ENCODE data around the gene LIFR. TPM values are rescaled to one million over a fixed set of nuclear protein-coding genes. Genes with fewer than 3 reads are reported as not detected.

The LIFR gene
- total RNA-seq, 1 experiment from 2014 or later = 3.7 TPM

DNA sequence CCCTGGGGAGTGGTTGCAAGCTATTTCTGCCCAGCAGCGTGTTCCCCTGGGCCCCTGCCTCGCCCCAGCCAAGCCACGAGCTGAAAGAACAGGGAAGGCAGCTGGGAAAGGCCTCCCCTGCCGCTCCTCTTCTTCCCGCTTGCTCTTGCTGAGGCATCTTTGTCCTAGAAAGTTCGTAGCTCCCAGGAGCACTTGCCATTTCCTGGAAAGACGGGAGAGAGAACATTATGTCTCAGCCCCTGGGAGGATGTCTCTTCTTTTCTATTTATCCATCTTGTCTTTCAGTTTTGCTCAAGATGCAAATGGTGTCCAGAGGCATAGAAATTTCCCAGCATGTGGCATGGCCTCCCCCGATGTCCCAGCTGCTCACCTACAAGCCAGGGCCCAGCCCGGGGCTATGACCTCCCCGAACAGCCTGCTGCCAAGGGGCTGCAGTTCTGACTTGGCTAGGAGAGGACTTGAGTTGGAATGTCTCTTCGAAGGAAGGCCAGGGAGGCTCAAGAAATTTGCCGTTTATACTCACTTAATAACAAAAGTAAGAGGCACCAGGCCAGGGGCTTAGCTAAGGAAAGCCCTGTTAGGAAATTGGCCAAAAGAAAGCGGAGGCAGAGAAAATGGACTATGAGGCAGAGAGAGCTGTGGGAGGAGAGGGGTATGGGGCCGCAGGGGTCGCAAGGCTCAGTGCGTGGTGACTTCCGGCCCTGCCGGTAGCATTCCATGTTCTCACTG, 87.3 kb downstream of the LIFR start:
- TF ChIP-seq, protein P1, sequence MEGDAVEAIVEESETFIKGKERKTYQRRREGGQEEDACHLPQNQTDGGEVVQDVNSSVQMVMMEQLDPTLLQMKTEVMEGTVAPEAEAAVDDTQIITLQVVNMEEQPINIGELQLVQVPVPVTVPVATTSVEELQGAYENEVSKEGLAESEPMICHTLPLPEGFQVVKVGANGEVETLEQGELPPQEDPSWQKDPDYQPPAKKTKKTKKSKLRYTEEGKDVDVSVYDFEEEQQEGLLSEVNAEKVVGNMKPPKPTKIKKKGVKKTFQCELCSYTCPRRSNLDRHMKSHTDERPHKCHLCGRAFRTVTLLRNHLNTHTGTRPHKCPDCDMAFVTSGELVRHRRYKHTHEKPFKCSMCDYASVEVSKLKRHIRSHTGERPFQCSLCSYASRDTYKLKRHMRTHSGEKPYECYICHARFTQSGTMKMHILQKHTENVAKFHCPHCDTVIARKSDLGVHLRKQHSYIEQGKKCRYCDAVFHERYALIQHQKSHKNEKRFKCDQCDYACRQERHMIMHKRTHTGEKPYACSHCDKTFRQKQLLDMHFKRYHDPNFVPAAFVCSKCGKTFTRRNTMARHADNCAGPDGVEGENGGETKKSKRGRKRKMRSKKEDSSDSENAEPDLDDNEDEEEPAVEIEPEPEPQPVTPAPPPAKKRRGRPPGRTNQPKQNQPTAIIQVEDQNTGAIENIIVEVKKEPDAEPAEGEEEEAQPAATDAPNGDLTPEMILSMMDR (IDR thresholded peaks at IDR 0.05; ENCODE audit: unreplicated experiment) = no peak
- H3K27me3 Mint-ChIP-seq (ENCODE audit: insufficient read depth, unreplicated experiment) = no peaks in the 10 kb centered on the region
- ChIA-PET POLR2A (interaction anchor here (1.0 to 2.2 kb wide), 3 partner anchors 23 to 57 kb away, joined by 3 to 13 read pairs (median 4); no protein-coding TSS in a partner anchor), CTCF (interaction anchor here (0.6 to 3.1 kb wide), 6 partner anchors 9 to 453 kb away, joined by 3 to 16 read pairs (median 3); no protein-coding TSS in a partner anchor)
- no TSS peak for BruUV-seq (replicated peaks)
- H3K9me3 Mint-ChIP-seq (ENCODE audit: unreplicated experiment) = no peaks in the 10 kb centered on the region
- no peak for DNase-seq (ENCODE audit: unreplicated experiment)
- H3K4me3 Mint-ChIP-seq (ENCODE audit: unreplicated experiment) = no peak overlapping the region
- intact Hi-C loops (cut with micrococcal nuclease) = no loop called here
- H3K36me3 Mint-ChIP-seq (ENCODE audit: insufficient read depth, unreplicated experiment) = no peaks in the 10 kb centered on the region
- H3K27ac Mint-ChIP-seq (ENCODE audit: low read depth, unreplicated experiment) = peak overlapping the region; percentile 75
- peaks cover 21% of the 10 kb centered on the region for H3K4me1 Mint-ChIP-seq (ENCODE audit: insufficient read depth, unreplicated experiment)

DNA sequence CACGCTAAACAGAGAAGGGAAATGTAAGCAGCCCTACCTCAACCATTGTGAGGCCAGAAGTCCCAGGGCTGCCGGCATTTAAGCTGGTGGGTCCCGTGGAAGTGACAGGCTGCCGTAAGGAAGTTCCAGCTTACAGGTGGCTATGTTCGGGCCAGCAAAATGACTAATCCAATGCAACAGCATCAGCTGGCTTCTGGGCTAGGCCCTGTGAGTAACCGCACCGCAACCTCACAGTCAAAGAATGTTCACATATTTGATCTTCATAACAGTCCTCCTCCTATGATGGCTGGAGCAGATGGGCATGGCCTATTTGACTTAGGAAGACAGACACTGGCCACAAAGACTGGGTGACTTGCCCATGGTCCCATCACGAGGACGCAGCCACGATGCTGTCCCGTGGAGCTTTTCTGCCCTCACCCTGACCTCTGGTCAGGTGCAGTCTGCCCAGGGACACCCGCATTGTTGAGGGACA, 88.2 kb downstream of the LIFR start:
- Mint-ChIP-seq H3K4me3 (ENCODE audit: unreplicated experiment) (no peak overlapping the region), H3K9me3 (ENCODE audit: unreplicated experiment) (no peaks in the 10 kb centered on the region), H3K36me3 (ENCODE audit: insufficient read depth, unreplicated experiment) (no peaks in the 10 kb centered on the region), H3K27me3 (ENCODE audit: insufficient read depth, unreplicated experiment) (no peaks in the 10 kb centered on the region), H3K27ac (ENCODE audit: low read depth, unreplicated experiment) (peak overlapping the region; percentile 75), H3K4me1 (ENCODE audit: insufficient read depth, unreplicated experiment) (peaks cover 21% of the 10 kb centered on the region)
- DNase-seq (ENCODE audit: unreplicated experiment) = peak; percentile 87
- ChIA-PET POLR2A (interaction anchor here (1.0 to 2.2 kb wide), 5 partner anchors 12 to 89 kb away, joined by 3 to 13 read pairs (median 4); no protein-coding TSS in a partner anchor), CTCF (interaction anchor here (0.6 to 3.1 kb wide), 13 partner anchors 10 to 550 kb away, joined by 3 to 16 read pairs (median 3); no protein-coding TSS in a partner anchor)
- TF ChIP-seq, protein P1 (IDR thresholded peaks at IDR 0.05; ENCODE audit: unreplicated experiment) = no peak
- BruUV-seq (replicated peaks) = no TSS peak
- intact Hi-C loops (cut with micrococcal nuclease) = no loop called here

DNA sequence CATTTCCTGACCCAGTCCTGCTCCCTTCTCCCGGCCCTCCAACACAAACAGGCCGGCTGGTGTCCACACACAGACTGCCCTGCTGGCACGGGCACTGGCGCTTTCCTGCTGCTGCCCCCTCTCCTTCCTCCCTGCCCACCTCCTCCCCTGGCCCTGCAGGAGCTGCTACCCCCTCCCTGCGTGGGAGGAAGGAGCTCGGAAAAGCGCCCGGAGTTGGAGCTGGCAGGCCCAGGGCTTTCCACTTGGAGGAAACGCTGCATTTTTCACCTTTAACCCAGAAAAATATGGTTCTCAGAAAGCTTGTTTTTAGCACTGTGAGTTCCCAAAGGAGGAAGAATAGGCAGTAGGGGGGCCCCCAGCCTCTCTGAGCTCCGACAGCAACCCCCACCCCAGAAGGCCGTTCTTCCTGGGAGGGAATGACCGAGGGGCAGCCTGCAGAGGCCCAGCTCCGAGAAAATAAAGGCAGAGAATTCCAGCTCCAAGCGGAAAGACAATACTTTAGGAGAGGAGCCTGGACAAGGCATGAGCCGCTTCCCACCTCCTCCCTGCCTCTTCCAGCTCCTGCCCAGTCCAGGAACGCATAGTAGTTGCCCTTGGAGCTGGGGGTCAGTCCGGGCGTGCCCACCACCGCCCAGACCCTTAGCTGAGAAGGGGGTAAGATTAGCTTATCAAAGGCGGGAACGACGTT, 88.9 kb downstream of the LIFR start:
- H3K9me3 Mint-ChIP-seq (ENCODE audit: unreplicated experiment) = no peaks in the 10 kb centered on the region
- CTCF ChIA-PET = interaction anchor here (0.5 to 3.1 kb wide), 10 partner anchors 18 to 549 kb away, joined by 3 to 16 read pairs (median 3); no protein-coding TSS in a partner anchor
- intact Hi-C loops (cut with micrococcal nuclease) = no loop called here
- H3K4me1 Mint-ChIP-seq (ENCODE audit: insufficient read depth, unreplicated experiment) = peaks cover 21% of the 10 kb centered on the region
- BruUV-seq (replicated peaks) = no TSS peak
- H3K36me3 Mint-ChIP-seq (ENCODE audit: insufficient read depth, unreplicated experiment) = no peaks in the 10 kb centered on the region
- DNase-seq (ENCODE audit: unreplicated experiment) = peak; percentile 29
- no peak overlapping the region for H3K4me3 Mint-ChIP-seq (ENCODE audit: unreplicated experiment)
- H3K27ac Mint-ChIP-seq (ENCODE audit: low read depth, unreplicated experiment) = no peak overlapping the region
- TF ChIP-seq, protein P1 (IDR thresholded peaks at IDR 0.05; ENCODE audit: unreplicated experiment) = no peak
- H3K27me3 Mint-ChIP-seq (ENCODE audit: insufficient read depth, unreplicated experiment) = no peaks in the 10 kb centered on the region
- POLR2A ChIA-PET = interaction anchor here (1.2 to 2.2 kb wide), 4 partner anchors 13 to 90 kb away, joined by 3 to 13 read pairs (median 4); no protein-coding TSS in a partner anchor

Measured in MCF 10A (cell line).